ENCODE results near the gene NPSR1. TPM values are rescaled to one million over a fixed set of nuclear protein-coding genes. Genes with fewer than 3 reads are reported as not detected.

NPSR1 gene
- polyA plus RNA-seq, 10 donors = 0.17 to 1.1 (median 0.38) TPM; not detected in 3

DNA sequence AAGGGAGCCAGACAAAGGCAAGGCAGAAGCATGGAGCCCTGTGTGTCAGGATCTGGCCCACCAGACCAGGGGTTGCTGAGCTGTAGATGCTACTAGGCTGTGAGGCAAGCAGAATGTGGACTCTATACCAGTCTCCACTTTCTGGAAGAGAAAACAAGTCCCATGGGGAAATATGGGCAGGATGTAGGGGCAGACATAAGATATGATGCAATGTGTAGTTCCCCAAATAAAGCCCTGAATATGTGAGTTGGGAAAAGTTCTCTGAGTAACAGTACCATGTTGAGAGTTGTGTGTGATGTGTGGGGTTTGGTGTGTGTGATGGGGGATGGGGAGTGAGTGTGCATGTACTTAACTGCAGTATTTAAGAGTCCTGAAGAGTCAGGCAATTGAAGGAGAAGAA lies 62.3 kb downstream of the NPSR1 start:
- no peak for DNase-seq

DNA sequence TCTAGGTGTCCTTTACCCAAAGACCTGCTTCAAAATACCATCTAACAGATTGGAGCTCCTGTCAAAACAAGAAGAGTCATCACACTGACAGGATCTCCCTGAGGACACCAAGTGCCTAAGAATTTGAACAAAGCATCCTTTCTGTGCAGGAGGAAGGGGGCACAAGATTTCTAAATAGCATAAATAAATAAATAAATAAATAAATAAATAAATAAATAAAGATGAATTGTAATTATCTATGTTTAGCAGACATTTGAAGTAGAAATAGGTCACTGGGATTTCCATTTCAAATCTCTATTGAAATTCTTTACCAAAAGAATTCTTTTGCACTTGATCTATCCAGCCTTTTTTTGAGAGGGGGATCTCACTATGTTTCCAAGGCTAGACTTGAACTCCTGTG lies 65.3 kb downstream of the NPSR1 start:
- DNase-seq = no peak

DNA sequence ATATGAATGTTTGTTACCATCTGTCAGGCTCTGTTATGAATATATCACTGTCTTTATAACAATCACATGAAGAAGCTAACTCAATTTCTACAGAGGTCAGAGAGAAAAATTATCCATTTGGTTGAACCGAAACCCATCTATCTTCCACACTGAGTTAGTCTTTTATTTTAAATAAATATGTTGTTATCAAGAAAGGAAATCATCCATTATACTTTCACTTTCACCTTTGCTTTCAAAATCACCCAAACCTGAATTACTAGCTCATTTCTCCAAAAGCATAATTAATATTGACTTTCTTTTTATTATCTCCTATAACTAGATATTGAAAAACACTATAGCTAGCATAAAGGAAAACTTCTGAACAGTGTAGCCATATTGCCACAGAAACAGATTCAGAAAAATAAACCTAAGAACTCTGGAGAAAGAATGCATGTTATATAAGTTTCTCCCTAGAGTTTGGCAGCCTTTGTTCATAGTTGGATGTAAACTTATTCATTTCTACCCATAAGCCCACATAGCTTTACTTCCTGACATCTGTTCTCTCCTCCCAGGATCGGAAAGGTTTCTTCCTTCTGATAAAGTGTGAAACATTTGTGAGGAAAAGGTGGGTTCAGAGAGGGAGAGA lies 66.0 kb downstream of the NPSR1 start:
- DNase-seq = no peak

DNA sequence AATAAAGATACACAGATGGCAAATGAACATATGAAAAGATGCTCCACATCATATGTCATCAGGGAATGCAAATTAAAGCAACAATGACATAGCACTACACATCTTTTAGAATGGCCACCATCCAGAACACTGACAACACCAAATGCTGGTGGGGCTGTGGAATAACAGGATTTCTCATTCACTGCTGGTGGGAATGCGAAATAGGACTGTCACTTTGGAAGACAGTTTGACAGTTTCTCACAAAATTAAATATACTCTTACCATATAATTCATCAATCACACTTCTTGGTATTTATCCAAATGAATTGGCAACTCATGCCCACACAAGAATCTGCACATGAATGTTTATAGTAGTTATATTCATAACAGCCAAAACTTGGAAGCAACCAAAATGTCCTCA lies 68.2 kb downstream of the NPSR1 start:
- DNase-seq = no peak

DNA sequence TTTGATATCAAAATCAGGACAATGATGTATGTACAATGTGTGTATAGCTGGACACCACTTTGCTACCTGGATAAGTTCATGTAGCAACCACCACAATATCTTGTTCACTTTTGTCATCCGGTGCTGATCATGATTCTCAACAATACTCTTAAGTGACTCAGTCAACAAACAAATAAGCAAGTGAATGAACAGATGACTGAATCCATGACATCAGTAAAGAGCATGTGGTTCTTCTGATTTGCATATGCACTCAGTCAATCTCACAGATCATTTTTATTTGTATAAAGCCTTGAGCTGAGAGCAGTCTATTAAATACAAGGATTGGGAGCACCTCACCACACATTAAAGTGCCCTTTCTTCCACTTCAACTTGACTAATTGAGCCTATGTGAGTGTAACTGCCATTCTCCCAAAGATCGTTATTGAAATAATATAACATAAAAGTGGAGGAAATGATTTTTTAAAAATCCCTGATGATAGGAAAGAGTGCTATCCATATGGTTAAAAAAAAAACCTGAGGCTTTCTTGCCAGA lies 69.5 kb downstream of the NPSR1 start:
- no peak for DNase-seq

DNA sequence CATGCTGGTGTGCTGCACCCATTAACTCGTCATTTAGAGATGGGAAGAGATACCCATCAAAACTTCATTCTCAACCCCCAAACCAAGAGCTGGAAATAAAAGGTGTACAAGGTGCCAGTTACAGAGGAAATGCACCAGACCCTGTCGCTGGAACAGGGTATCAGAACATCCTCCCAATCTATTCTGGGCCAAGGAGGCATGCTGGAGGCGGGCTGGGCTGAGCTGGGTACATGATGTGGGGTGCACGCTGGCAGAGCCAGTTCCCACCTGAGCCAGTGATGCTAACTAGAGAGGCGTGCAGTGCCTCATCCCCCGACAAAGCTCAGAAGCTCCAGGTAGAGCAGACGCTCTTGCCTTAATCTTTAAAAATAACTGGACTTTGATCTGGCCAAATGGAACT lies 70.1 kb downstream of the NPSR1 start:
- no peak for DNase-seq

DNA sequence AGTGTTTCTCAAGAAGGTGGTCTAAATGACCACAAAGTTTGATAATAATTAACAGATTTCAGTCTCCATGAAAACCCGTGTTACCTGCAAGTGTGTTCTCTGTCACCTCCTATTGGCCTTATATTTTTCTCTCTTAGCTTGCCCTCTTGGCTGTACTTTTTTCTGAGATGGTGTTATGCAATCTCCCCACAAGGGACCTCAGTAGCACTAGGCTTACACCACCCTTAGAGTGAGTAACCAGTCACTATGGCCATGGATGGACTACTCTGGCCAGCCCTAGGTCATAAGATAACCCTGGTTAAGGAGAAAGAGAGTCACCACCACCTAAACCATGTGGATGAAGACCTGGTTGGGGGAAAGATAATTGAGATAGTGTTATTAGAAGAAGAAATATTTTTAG lies 76.8 kb downstream of the NPSR1 start:
- DNase-seq = no peak

DNA sequence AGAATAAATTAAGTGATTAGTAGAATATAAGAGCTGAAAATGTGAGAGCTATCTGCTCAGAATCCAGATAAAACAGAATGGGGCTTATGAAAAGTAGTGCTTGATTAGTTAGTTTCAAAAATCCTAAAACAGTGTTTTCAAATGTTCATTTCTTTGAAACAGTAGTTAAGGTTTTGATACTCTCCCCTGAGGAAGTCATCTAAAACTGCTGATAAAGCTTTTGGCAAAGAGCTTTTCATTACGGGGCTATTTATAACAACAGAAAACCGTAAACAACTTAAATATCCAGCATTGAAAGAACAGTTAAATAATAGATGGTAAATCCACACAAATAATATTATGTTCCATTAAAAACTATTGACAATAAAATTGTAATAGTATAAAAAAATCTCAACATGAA lies 77.5 kb downstream of the NPSR1 start:
- no peak for DNase-seq

DNA sequence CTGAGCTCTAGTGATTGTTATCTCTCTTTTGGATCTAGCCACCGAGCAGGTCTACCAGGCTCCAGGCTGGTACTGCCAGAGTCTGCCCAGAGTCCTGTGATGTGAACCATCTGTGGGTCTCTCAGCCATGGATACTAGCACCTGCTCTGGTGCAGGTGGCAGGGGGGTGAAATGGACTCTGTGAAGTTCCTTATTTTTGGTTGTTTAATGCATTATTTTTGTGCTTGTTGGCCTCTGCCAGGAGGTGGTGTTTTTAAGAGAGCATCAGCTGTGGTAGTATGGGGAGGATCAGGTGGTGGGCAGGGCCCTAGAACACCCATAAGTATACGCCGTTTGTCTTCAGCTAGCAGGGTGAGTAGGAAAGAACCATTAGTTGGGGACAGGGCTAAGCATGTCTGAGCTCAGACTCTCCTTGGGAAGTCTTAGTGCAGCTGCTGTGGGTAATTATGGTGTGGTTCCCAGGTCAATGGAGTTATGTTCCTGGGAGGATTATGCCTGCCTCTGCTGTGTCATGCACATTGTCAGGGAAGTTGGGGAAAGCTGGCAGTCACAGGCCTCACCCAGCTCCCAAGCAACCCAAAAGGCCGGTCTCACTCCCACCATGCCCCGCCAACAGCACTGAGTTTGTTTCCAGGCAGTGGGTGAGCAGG lies 81.8 kb downstream of the NPSR1 start:
- no peak for DNase-seq

DNA sequence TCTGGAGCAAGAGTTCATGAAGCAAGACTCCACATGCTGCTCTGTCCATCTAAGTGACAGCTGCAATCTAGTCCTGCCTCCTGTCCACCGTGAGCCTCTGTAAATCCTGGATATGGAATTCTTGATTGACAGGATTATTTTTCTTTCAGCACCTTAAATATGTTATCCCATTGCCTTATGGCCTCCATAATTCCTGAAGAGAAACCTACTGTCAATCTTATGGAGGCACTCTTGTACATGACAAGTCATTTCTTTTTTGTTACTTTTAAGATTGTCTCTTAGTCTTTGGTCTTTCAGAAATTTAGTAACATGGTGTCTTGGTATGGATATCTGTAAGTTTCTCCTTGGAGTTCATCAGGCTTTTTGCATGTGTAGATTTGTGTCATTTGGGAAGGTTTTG lies 82.8 kb downstream of the NPSR1 start:
- no peak for DNase-seq

DNA sequence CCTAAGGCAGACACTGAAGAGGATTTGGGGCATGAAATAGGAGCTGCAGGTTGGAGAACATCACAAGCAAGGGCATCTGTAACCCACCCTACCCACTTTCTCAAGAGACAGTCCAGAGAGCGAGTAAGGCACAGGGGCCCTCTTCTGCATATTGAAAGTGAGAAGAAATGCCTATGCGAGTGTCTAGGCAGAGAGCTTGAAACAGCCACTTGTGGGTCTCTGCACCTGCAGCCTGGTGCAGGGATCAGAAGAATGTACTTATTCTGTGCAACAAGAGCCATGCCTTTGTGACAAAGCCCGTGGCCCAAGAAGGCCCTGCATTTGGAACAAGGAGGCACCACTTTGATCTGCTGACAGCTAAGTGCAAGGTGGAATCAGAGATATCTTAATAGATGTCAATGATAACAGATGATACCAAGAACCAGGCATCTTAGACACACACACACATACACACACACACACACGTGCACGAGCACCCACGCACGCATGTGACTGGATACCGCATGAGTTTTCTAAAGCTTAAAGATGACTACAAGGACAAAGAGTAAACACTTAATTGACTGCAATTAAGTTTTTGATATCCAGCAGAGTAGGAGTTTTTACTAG lies 89.3 kb downstream of the NPSR1 start:
- no peak for DNase-seq

DNA sequence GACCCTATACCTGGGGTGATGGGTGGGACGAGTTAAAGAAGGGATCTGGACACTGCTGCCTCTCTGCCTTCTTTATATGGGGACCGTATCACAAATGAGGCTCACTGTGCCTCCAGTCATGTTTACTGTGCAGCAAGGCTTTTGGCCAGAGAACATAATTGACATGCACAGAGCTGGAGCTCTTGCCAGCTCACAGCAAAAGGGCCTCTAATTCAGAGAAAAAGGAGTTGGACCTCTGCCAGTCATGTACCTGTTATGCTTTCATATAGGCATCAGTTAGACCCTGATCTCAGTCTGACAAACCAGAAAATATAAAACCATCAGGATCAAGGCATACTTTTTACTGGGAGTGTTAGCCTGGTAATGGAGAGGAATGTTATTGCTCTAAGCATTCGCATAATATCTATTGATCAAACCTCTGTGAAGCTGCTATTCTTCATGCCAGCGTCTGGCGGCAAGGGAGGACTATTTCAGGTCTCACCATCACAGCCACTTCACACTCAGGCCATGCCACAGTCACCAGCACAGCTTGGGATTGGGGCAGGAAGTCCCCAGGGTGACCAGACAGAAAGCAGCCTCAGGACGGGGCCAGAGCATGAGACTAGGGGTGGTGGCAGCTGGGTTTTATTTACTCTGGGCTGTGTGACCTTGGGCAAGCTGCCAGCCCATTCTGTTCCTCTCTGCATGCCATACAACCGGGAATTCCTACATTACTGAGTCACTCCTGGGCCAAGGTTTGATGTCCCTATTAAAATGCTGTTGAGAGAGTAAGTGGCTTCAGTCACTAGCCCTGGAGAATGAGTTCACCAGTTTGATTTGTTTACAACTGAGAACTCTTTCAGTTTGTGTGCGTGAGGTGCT lies 90.1 kb downstream of the NPSR1 start:
- DNase-seq = peak in 2 of 3 donors; percentile 6 to 63

DNA sequence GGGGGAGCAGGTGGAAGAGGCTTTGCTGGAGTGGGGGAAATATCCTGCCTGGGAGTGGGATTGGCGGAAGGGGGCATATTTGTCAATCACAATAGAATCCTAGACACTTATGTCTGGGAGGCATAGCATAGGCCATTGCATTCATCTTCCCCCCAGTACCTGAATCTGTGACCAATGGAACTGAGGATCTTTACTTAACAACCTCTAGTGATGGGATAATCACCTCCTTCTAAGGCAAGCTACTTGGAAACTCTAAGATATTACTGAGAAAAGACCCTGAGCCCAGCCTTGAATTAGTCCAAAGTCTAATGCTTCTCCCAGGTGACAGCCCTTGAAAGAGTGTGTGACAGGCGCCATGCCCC lies 90.7 kb downstream of the NPSR1 start:
- no peak for DNase-seq

DNA sequence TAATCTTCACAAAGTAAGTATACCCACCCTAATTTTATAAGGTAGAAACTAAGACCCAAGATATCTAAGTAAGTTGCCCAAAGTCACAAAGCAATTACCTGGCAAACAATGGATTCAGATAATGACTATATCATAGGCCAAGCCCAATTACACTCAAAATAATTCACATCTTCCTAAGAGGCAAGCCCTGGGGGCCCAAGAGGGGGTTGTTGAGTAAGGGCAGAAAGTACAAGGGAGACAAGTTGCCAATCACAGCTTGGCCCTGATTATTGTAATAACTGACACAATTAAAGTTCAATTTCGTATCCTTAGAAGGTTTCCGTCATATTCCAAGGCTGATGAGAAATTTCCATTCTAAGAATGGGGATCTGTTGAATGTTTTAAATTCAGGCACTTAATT lies 91.4 kb downstream of the NPSR1 start:
- DNase-seq = no peak

DNA sequence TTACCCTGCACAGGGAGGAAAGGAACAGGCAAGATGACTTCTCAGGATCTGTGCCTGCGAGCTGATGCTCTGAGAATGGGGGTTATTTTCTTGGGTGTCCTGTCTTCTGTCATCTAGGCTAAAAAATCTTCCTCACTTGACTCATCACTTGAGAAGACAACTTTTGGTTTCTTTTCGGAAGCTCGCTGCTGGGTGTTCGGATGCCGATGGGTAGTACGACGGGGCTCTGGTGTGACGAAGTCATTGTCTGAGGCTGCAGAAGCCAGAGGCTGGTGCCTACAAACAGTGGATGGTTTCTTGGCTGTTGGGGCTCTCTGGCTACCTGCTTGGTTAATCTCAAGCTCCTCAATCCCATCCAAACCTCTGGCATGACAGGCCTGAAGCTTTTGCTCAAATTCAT lies 92.2 kb downstream of the NPSR1 start:
- DNase-seq = no peak

DNA sequence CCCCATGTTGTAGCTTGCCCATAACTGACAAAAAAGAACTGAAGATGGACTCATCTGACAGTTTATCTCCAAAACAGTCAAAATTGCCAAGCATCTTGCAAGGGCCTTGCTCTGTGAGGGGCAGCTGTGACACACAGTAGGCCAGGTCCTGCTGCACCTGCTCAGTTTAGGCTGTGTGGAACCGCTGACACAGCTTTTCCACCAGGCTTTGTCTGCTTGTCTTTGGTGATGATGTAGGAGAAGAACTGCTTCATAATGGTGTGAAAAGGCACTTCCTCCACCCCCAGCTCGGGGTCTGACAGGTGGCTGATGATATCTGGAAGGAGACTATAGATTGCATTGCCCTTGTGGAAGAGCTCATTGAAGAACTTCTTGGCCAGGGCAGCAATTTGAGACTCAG lies 92.6 kb downstream of the NPSR1 start:
- DNase-seq = no peak

DNA sequence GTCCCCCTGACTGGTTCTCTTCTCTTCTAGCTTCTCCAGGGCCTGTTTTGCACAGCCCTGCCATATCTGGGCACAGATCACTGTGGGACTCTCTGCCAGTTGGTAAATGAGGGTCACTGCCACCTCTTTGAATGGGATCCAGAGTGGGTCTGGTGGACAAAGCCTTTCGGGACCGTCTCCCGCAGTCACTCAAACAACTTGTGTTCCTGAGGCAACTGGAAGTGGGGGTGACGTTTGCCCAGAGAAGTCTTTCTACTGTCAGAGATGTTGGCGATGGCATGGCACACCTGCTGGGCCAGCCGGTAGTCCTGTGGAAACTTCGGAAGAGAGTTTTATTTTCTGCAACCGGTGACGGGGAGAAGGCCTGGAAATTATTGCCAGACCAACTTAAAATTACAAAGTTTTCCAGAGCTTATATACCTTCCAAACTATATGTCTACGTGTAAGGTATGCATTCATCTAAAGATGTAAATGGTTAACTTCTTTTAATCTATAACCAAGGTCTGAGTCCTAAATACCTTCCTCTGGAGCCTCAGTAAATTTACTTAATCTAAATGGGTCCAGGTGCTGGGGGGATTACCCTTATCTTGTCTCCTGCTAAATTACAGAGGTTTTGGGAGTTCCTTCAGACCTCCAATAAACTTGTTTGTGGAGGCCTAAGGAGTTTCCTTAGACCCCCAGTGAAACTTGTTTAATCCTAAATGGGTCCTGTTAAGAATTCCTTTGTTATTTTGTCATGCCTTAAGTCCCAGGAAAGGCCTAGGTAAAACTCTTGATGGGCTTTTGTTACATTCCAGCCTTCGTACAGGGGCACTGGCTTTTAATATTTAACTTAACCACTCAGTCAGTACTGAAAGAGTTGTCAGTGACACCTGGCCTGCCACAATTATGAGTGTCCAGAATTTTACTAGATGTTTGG lies 94.0 kb downstream of the NPSR1 start:
- no peak for DNase-seq

DNA sequence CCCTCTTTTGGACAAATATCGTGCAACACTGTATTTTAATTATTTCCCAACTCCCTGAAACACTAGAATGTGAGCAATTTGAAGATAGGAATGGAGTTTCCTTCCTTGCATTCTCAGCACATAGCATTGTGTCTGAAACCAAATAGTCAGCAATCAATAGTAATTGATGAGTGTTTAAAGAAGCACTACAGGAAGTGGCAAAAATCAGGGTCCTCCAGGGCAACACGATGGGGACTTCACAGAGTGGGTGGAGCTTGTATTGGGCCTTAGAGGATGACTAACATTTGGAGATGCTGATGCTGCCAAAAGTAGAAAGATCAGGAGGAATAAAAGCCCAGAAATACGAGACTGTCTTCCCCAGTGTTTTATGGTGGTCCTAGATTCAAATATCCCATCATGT lies 94.9 kb downstream of the NPSR1 start:
- DNase-seq = no peak

DNA sequence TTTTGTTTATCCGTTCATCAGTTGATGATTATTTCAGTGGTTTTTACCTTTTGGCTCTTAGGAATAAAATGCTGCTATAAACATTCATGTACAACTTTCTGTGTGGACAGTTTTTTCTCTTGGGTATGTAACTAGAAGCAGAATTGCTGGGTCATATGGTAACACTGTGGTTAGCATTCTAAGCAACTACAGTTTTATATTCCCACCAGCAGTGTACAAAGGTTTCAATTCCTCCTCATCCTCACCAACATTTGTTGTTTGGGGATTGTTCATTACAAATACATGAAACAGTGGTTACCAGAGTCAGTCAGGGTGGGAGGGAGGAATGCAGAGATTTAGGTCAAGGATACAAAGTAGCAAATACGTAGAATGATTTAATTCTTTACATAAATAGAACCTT lies 97.0 kb downstream of the NPSR1 start:
- no peak for DNase-seq

DNA sequence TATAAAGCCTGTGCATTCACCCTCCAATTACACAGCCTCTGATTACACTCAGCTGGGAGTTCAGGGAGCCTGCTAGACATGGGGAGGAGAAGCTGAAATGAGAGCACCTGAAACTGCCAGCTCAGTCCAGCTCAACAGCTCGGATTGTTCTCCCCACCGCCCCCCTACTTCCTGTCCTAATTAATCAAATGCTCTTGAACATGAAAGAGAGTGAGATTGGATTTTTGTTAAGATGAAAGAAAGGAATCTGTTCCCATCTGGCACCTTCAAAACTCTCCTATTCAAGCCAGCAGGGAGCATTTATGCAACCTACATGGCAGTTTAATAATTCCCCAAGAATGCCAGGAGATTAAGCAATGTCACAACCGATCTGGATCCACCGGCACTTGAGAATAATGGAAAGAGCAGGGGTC lies 98.0 kb downstream of the NPSR1 start:
- DNase-seq = no peak

DNA sequence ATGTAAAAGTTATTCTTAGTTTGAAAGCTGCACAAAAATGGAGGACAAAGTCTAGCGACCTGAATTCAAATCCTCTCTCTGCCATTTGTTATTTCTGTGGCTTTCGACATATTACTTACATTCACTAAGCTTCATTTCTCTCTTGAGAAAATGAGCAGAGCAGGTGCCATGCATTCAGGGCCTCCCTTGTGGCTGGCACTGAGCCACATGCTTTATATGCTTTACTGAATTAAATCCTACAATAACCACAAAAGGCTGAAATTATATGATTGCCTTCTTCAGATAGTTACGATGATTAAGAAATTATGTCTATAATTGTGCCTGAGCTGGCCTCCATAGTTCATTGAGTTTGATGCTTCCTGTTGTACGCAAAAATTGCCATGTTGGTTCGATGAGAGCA lies 98.7 kb downstream of the NPSR1 start:
- DNase-seq = no peak

Data from muscle of back (tissue), 11 donors.